GM21367 (cell line): ENCODE data around the gene LMAN2.

ENCODE experiments used
- ATAC-seq: cut with Tn5 transposase; IDR thresholded peaks from one replicate; pipeline ENCODE4 v1.9.1; 2021; ENCODE audit not compliant: unreplicated experiment

The LMAN2 gene

GRCh38 chr5:177328545-177329231 lies 22.8 kb downstream of the LMAN2 start:
- no peak for ATAC-seq

GRCh38 chr5:177327539-177328522 lies 23.6 kb downstream of the LMAN2 start:
- ATAC-seq: no peak

GRCh38 chr5:177325868-177326381 lies 25.5 kb downstream of the LMAN2 start:
- ATAC-seq: no peak

DNA sequence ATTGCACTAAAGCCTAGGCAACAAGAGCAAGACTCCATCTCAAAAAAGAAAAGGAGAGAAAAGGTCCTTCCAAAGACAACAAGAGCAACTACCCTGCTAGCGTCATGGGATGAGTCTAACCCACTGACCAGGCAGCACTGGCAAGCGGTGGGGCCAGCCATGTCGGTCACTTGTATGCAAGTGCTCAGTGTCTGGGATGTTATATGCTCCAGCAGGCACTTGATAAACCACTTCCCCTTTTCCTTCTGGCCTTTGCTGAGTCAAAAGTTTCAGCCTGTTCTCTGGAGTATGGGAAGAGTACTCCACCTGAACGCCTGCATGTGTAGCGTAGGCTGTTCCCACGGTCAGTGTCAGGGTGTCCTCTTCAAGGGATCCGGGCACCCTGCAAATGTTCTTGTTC lies 30.6 kb downstream of the LMAN2 start:
- no peak for ATAC-seq

DNA sequence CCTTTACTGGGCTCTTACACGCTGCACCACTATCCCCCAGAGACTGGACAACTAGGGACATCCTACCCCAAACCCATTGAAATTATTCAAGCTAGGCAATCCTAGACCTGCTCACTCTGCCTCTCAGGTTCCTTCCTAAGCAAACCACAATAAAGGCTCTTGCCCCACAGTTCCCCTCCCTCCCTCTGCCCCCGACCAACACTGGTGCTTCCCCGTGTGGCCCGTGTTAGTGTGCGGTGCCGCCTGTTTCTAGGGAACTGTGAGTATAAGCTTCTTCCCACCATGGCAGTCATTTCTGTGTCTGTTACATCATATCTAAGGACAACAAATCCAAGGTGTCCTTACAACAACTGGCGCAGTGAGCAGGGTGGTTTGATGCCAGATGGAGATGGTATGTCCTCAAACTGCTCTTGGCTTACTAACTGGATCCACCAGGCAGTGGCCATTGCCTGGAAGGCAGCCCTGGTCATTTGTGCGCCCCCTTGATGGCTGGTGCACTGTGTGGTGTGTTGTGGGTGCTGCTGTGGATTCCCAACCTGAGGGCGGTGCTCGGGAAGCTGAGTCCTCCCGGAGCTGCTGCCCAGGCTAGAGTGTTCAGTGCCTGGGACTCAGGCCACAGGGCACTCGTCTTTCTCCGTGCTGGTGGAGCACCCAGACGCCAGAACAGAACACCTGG lies 31.4 kb downstream of the LMAN2 start:
- ATAC-seq: no peak

DNA sequence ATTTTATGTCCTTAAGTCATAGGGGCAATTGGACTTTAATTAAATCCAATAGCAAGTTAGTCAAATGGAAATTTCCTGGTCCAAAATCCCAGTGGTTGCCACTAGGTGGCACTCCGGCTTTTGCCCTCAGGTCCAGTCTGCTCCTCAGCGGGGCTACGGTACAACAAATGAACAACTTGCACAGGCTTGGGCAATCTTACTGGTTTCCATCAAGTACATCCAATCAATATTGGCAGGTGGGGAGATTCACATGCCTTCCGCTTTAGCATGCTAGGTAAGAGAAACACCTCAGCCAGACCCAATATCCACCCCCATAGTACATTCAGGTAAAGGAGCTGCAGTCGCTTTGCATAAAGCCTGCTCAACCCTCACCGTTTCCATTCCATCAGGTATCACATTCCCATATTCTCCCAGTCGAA lies 33.5 kb downstream of the LMAN2 start:
- no peak for ATAC-seq

DNA sequence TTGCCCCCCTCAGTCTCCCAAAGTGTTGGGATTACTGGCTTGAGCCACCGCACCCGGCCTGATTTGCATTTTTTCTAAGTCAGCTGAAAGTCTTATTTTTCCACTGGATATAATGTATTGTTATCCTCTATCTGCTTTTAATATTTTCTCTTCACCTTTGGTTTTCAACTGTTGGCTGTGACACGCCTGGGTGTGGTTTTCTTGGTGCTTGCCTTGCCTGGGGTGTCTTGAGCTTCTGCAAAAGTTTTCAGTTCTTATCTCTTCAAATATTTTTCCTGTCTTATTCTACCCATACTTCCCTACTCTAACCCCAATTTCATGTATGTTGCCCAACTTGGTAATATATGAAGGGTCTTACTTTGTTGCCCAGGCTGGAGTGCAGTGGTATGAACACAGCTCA lies 35.5 kb downstream of the LMAN2 start:
- no peak for ATAC-seq

GRCh38 chr5:177315411-177315810 lies 36.1 kb downstream of the LMAN2 start:
- ATAC-seq: no peak

DNA sequence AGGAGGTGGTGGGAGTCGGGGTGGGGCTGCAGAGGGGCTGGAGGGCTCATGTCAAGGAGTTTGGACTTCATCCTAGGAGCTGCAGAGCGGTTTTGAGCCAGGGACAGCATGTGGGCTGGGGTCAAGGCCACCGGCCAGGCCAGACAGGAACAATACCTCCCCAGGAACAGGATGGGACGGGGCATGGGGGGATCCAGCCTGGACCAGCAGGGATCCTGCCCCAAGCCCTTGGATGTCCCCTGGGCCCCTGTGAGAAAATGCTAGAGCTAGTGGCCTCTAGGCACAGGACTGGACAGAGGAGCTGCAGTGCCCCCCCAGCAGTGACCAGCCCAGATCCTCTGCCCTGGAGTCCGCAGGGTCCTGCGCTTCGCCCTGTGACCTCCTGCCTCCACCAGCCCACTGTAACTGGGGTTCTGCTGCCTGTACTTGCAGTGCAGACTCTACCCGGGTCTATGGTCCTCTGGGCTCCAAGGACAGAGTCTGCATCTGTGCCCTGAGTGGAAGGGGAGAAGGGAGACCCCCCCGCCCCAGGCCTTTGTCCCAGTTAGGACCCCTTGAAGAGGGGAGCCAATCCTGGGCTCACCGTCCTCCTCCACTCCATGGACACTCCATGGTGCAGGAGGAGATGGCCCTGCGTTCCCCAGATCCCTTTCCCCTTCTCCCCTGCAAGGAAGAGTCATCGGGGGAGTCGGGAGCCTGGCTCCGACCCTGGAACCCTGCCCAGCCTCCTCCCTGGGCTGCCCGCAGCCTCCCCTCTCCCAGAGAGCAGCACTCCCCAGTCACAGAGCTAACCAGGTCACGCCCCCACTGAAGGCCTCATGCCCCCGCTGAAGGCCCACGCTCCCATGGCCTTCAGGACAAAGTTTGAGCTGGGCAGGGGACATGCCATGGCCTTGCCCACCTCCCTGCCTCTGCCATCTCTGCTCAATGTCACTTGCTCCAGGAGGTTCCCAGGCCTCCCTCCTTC lies 36.8 kb downstream of the LMAN2 start:
- no peak for ATAC-seq

- no peak for ATAC-seq
These were observed 37.8 kb downstream of the LMAN2 start for GRCh38 chr5:177313561-177314259.

GRCh38 chr5:177312649-177313181 lies 38.8 kb downstream of the LMAN2 start:
- ATAC-seq: peak; percentile 17

DNA sequence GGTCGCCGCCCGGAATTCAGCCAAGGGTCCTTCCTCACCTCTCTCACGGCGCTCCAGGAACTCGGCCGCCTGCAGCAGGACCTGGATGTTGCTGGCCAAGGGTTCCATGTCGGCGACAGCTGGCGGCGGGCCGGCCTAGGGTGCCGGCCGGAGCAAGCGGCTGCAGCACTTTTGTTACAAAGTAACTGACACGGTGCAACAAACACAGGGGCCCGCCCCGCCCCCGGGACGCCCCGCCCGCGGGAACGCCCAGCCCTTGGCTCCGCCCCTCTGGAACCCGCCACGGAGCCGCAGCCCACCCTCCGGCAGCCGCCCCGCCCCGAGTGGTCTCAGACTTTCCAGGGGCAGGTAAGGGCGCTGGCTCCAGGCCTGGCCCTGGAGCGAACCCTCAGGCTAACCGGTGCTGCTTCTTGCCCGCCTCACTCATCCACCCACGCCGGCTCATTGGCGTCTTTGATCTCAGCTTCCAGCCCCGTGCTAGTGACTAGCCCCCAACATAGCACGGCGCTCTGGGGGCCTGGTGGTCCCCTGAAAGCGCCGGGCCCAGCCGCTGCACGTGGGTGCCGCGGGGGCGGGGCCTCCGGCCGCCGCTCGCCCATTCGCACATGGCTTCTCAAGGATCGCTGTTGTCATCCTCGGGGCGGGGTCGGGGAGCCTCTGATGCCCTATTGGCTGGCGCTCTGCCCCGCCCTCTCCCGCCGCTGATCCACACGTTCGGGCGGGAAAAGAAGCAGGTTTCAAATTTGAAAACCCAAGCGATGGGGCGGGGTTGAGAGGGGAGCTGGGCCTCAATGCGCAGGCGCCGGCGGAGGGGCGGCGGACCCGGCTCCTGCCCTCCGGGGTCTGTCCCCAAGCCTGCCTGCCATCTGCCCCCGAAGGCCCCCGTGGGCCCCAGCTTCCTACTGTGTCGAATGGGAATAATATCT lies 39.5 kb downstream of the LMAN2 start, which contains the start of gene MXD3:
MXD3 (minus strand) TSS at position 176 of the 926 bp plus-strand sequence; CDS start at position 108, 68 bp downstream.
- ATAC-seq: peak; percentile 74

DNA sequence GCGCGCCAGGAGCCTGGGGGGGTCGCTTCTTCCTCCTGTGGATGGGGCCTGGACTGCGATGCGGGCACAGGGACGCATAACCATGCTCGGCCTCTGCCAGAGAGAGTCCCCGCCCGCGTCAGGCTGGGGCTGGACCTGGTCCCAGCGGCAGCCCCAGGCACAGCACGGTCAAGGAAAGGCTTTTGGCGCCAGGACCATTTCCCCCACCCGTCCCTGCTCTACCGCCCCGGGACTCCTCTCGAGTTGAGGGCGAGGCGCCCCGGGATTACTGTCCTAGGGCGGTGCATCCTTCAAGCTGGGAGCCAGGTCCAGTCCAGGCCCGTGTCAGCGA lies 40.1 kb downstream of the LMAN2 start:
- ATAC-seq: no peak

DNA sequence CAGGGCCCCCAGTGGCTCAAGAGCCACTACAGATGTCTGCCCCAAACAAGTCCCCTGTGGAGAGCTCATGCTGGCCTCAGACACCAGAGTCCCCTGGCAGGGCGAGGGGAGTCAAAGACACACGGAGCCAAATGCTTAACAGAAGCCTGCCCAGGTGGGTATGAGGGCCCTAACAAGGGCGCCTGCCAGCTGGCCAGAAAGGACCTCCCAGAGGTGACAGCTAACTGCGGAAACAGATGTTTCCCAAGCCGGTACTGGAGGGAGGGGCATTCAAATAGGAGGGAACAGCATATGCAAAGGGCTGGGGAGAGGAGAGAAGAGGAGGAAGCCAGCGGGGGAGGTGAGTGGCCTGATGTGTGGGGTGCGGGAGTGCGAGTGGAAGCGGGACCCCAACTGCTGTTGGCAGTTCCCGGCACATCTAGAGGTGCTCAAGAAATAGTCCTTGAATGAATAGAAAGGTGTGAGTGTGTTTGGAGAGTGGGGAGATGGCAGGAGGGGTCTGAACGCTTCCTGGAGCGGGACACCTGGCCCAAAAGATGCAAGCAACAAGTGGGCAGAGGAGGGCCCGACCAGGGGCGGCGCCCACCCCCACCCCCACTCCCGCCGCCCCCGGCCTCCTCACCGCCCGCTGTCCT lies 40.6 kb downstream of the LMAN2 start:
- ATAC-seq: no peak

- no peak for ATAC-seq
These were observed 41.1 kb downstream of the LMAN2 start for GRCh38 chr5:177310332-177310731.

DNA sequence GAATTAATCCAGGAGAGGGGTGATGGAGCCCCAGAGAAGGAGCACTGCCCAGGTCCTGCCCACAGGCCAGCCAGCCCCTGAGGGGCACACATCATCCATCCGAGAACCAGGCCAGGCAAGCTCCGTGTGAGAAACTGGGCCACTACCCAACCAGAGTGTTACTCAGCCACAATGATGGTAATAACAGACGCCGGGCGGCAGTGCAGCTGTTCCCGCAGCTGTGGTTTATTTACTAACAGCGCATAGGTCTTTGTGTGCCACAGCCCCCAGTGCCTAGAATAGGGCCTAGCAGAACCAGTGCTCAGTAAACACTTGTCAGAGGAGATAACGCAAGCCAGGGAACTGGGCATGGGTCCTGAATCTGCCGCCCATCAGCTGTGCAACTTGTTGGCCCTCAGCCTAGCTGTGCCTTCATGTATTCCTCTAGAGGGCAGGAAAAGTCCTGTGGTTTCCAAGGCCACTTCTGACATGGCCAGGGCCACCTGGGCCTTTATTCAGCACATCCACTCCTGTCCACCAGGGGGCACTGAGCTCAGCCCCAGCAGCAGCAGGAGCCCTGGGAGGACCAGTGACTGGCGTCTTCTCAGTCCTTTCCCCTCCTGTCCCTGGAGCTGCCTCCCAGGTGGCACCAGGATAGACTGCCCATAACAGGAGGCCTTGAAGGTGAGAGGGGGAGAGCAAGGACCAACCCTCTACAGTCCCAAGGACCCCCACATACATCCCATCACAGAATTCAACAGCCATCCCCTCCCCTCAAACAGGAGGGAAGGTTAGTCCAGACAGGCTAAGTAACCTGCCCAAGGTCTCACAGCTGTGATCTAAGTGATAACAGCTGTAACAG lies 41.9 kb downstream of the LMAN2 start:
- ATAC-seq: no peak

GRCh38 chr5:177308740-177309139 lies 42.7 kb downstream of the LMAN2 start:
- ATAC-seq: no peak
